Hepatocyte (in vitro differentiated cells): ENCODE data around the gene SESN1.

ENCODE experiments used
- EZH2 ChIP-seq: fragments of 200-600 bp; sonication (generic); IDR thresholded peaks from 2 replicates; pipeline ENCODE4 v1.6.1; 2016; ENCODE audit warnings: antibody characterized with exemption, mild to moderate bottlenecking, borderline replicate concordance
- EZH2phosphoT487 ChIP-seq: fragments of 200-600 bp; sonication (generic); IDR thresholded peaks from one replicate; pipeline ENCODE4 v1.6.1; 2018; ENCODE audit warnings: antibody characterized with exemption, mild to moderate bottlenecking, low read depth, moderate library complexity; ENCODE audit not compliant: unreplicated experiment, severe bottlenecking
- TF ChIP-seq, protein P1 (sequence below): fragments of 200-600 bp; sonication (generic); IDR thresholded peaks from 2 replicates; pipeline ENCODE4 v1.5.1; 2016; ENCODE audit warnings: antibody characterized with exemption, mild to moderate bottlenecking; ENCODE audit not compliant: poor library complexity

DNA sequence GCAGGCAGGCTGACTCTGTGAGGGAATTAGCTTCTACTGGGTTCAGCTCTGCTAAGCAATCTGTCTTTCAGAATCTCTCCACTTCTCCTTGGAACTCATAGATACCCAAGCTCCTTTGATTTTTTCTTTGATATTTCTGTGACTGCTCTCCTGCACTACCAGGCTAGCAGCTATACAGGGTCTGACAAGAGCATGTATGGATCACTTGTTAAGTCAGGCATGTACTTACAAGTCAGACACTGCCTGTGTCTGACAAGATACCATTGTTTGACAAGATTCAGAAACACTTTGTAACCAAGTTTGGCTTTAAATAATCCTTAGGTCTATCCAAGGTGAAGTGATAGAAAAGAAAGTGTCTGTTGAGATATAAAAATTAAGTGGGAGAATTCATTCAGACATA is 79.5 kb downstream of the SESN1 start:
- TF ChIP-seq, protein P1, sequence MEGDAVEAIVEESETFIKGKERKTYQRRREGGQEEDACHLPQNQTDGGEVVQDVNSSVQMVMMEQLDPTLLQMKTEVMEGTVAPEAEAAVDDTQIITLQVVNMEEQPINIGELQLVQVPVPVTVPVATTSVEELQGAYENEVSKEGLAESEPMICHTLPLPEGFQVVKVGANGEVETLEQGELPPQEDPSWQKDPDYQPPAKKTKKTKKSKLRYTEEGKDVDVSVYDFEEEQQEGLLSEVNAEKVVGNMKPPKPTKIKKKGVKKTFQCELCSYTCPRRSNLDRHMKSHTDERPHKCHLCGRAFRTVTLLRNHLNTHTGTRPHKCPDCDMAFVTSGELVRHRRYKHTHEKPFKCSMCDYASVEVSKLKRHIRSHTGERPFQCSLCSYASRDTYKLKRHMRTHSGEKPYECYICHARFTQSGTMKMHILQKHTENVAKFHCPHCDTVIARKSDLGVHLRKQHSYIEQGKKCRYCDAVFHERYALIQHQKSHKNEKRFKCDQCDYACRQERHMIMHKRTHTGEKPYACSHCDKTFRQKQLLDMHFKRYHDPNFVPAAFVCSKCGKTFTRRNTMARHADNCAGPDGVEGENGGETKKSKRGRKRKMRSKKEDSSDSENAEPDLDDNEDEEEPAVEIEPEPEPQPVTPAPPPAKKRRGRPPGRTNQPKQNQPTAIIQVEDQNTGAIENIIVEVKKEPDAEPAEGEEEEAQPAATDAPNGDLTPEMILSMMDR = no peak
- TF ChIP-seq EZH2 = no peak
- no peak for TF ChIP-seq EZH2phosphoT487
